GM19438 (cell line): ENCODE measurements around the gene SPATA31D3.
"Not testable (repeated sequence)": the region's sequence is repeated elsewhere in the genome, so short reads cannot be mapped to it uniquely, and the experiment has no call there.

Experiments
- ATAC-seq: cut with Tn5 transposase; IDR thresholded peaks from one replicate; pipeline ENCODE4 v1.9.1; 2021; ENCODE audit warnings: low read depth; ENCODE audit not compliant: unreplicated experiment

SPATA31D3 gene

GRCh38 chr9:81974764-81975163 lies 31.5 kb downstream of the SPATA31D3 start:
- no peak for ATAC-seq

- no peak for ATAC-seq
Measured at GRCh38 chr9:81976351-81976750, 33.1 kb downstream of the SPATA31D3 start.

GRCh38 chr9:81979196-81979595 lies 35.9 kb downstream of the SPATA31D3 start:
- ATAC-seq = no peak

GRCh38 chr9:81980568-81980967 lies 37.3 kb downstream of the SPATA31D3 start:
- ATAC-seq = no peak

GRCh38 chr9:81981883-81982282 lies 38.6 kb downstream of the SPATA31D3 start:
- no peak for ATAC-seq

DNA sequence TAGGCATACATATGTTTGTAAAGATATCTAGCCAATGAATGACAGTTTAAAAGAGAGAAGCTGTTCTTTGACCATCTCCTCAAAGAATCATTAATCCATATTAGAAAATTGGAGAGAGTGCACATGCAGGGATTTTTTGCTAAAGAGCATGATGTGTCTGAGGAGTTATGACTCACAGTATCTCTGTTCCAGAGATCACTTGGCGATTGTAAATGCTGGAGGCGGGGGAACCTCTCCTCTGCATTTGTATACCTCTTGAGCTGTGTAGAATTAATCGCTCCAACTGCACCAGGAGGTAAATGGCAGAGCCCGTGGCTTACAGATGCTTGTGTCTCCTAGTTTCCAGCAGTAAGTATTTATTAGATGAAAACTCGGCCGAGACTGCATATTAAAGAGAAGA lies 41.6 kb downstream of the SPATA31D3 start:
- ATAC-seq = no peak

DNA sequence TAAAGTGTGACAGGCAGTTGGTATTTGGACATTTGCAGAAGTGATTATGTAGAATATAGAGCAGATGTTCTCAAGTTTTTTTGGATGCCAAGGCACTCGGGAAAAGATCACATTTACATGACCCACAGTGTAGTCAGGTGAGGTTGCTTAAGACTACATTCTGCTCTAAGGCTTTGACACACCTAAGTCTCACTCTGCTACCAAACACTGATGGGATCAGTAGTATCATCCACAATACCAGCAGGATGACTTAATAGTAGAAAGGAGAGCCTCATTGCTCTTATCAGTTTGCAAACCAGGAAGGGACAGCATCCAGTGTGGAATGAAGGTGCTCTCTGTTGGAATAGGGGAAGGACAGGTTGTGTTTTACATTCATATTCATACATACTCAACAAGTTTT lies 42.8 kb downstream of the SPATA31D3 start:
- no peak for ATAC-seq

DNA sequence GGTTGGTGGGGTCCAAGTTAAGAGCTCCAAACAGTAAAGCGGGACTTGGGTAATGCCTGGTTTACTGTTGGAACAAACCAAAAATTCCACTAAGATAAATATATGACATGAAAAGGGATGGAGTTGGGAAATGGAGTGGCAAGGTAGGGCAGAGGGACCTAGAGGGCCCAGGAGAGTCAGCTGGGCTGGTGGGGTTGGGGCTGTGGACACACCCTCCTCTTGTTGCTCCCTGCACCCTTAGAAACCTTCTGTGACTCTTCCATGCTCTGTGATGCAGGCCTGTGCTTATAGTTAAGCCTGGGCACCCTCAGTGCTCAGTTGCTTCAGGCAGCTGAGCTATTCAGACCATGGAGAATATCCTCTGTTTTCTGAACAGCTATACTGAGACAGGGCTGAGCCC lies 45.2 kb downstream of the SPATA31D3 start, which contains the start of gene SPATA31D1:
Gene SPATA31D1 (plus strand): TSS at position 301 of the 400 bp plus-strand sequence. CDS start 47 bp downstream, at position 348.
- not testable (repeated sequence) for ATAC-seq

GRCh38 chr9:81989700-81990099 lies 46.4 kb downstream of the SPATA31D3 start:
- no peak for ATAC-seq

DNA sequence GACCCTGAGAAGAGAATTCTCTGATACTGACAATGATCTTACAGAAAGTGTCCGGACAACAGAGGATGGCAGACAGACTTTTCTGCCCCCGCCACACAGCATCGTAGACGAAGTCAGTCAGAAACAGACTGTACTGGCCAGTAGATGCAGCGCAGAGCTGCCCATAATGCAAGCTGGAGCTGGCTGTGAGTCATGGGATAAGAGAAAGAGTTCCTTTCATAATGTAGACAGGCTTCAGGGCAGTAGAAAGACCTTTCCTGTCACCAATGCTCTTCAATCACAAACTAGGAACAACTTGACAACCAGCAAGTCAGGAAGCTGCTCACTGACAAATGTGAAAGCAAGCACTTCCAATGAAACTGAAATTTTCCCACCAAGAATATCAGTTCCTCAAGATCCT lies 50.4 kb downstream of the SPATA31D3 start:
- ATAC-seq = no peak
